Measurements from ENCODE around the gene CRYBA1.
A peak's percentile ranks its signal among the peaks of the same experiment; 100 is the strongest.

Gene CRYBA1

DNA sequence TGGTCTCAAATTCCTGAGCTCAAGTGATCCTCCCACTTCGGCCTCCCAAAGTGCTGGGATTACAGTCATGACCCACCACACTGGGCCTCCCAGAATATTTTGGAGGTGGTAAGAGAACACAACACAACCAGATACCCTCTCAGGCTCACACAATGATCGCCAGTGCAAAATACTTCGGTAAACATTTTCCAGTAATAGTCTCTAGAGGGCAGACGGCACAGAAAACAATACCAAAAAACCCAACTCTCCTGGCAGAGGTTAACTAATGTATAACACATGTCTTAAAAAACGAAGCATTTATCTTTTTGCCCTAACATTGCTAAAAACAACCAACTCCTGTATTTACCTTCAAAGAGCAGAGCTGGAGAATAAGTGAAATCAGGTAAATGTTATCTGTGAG lies 36.8 kb downstream of the CRYBA1 start:
- peak; percentile 25 for DNase-seq (ENCODE audit: low spot score)

DNA sequence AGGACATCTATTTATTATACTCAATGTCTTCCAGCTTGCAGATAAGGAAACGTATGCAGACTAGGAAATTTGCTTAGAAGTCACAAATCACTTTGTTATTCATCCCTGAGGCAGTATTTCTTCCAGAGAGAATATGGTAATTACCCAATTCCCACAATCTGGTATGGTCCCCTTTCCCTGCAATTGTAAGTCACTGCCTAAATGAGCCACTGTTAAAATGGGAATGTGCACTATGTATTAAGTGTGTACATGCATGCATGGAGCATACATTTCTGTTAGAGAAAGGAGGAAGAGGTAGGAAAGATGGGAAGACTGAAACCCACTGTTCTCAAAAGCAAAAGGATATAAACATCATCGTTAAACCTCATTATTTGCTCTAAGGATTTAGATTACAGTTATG lies 37.3 kb downstream of the CRYBA1 start:
- no peak for DNase-seq (ENCODE audit: low spot score)

- no peak for DNase-seq (ENCODE audit: low spot score)
These were observed 43.2 kb downstream of the CRYBA1 start for GRCh38 chr17:29289852-29290251.

GRCh38 chr17:29291163-29291752 lies 44.6 kb downstream of the CRYBA1 start:
- peak; percentile 61 for DNase-seq (ENCODE audit: low spot score)

DNA sequence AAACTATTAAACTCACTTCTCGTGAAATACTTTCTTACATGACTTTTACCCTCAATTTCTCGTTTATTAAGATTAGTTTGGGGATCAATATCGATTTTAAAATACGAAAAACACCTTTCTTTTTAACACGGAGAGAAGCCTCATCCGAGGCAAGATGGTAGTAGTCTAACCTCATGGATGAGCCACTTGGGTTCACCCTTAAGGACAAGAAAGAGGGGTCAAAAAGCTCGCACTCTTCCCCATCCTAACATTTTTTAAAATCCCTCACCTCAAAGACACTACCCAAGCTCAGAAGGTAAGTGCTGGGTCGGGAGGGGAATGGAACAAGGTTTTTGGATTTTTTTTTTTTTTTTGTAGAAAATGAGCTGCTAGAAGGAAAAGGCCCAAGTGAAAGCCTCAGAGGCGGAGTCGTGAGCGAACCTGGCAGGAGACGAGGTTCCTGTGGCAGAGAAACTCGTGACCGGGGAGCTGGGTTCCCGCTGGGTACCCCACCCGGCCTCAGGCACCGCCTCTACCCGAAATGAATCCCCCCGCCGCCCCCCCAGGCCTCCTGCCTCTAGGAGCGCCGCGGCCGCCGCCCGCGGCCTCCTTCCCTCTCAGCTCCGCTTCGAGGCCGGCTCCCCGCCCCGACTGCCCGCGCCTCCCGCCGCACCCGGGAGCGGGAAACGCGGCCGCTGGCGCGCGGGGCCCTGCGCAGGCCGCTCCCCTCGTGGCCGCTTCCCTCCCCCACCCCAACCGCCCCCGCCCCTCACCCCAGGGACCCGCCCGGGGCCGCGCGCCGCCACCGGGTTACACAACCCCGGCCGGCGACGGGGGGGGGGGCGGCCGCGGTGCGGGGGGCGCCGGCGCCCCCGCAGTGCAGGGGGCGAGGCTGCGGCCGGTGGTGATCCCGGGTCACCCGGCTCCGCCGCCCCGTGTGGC lies 45.7 kb downstream of the CRYBA1 start:
- DNase-seq (ENCODE audit: low spot score), result peak; percentile 78

DNA sequence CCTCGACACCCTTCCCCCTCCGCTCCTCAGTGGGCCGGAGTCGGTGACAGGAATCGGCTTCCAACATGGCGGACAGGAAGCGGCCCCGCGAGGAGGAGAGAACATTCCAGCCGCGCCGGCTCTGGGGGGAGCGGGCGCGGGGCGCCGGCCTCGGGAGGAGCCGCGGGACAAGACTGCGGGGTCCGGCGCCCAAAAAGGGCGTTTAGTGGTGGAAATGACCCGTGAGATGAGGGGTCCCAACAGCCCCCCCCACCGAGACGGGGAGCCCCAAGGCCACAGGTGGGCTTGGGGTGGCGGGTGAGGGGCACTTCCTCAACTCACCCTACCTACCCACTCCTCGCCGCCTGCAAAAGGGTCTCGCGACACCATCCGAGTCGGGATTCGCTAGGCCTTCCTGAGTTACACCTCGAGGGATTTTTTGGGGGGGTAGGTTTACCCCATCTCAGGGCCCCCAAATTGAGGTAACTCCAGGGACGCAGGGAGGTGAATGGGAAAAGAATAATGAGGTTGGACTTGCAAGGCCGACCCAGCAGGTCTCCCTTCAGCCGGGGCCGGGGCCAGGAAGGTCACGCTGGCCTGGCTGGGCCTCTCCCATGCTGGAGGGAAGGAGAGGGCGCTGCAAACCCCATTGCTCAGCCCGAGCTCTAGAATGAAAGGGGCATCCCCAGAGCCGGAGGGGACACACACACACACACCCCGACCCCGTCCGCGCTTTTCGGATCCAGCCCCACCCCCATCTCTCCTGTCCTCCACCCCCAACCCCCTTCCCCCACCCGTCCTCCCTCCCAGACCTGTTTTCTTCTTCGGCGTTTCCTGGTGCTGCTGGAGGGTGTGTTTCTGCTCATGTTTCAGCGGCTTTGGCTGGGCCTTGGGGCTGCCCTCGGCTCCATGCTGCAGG lies 46.6 kb downstream of the CRYBA1 start:
- peak; percentile 51 for DNase-seq (ENCODE audit: low spot score)

- peak; percentile 98 for DNase-seq (ENCODE audit: low spot score)
These were observed 47.4 kb downstream of the CRYBA1 start, which contains the start of gene NUFIP2 for GRCh38 chr17:29293890-29294579. NUFIP2 (minus strand) TSS chr17:29294148; CDS start chr17:29294059, 89 bp downstream.

DNA sequence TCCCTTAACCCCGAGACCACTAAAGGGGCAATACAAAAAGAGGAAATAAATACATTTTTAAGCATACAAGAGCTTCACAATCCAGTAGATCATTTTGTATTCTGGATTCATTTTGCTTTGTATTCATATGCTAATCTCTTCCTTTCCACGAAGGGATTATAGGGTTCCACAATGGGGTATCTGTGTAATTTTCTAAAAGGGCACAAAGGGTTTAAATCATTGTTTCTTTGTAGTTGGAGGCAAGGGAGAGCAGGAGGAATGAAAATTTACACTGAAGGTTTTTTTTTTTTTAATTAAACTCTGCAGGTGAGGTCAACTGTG lies 47.9 kb downstream of the CRYBA1 start:
- no peak for DNase-seq (ENCODE audit: low spot score)

DNA sequence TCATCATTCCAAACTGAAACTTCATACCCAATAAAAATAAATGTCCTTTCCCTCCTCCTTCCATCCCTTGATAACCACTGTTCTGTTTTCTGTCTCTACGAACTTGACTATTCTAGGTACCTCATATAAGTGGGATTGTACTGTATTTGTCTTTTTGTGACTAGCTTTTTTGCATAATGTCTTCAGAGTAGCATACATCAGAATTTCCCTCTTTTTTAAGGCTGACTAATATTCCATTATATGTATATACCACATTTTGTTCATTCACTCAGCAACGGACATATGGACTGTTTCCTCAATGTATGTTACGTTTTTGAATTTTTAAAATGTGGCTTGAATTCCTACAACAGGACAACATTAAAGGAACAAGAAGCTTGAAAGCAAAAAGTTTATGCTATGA lies 48.8 kb downstream of the CRYBA1 start:
- no peak for DNase-seq (ENCODE audit: low spot score)

DNA sequence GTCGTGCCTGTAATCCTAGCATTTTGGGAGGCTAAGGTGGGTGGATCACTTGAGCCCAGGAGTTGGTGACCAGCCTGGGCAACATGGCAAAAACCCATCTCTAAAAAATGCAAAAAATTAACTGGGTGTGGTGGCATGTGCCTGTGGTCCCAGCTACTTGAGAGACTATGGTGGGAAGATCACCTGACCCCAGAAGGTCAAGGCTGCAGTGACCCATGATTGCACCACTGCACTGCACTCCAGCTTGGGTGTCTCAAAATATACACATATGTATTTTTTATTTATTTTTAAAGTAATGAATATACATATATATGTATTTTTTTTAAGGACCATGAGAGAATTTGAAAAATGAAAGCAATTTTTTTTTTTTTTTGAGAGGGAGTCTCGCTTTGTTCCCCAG lies 52.4 kb downstream of the CRYBA1 start:
- DNase-seq (ENCODE audit: low spot score), result no peak

DNA sequence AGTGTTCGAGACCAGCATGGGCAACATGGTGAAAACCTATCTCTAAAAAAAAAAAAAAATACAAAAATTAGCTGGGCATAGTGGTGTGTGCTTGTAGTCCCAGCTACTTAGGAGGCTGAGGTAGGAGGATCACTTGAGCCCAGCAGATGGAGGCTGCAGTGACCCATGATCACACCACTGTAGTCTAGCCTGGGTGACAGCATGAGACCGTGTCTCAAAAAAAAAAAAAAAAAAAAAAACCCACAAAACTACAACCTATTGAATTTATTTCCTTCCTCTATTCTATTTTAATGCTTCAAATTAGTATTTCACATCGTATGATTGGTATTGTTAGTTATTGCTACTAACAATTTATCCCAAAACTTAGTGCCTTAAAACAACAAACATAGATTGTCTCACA lies 56.7 kb downstream of the CRYBA1 start:
- no peak for DNase-seq (ENCODE audit: low spot score)

Measured in GM03348 (cell line).